Dermis microvascular lymphatic vessel endothelial cell (primary cell): Measurements from ENCODE around the gene CSRP2. TPM values are rescaled to one million over a fixed set of nuclear protein-coding genes. Genes with fewer than 3 reads are reported as not detected.

Experiments used
- DNase-seq, 2 donors: peaks; one replicate each; pipeline versions ENCODE4 v3.0.0 to v3.0.0-alpha.2; 2010; ENCODE audit warnings: low read depth in 2 of 2
- total RNA-seq: library from RNA; depleted of rRNA; stranded (reverse); fragments of >200 nt; gene quantifications from 2 replicates; pipeline ENCODE4 v1.2.1, GENCODE V29; 2014

Gene CSRP2
- total RNA-seq, 1 donor from 2014 or later, result 12.2 TPM

GRCh38 chr12:76863005-76863670 is 15.7 kb downstream of the CSRP2 start:
- DNase-seq, result no peak

DNA sequence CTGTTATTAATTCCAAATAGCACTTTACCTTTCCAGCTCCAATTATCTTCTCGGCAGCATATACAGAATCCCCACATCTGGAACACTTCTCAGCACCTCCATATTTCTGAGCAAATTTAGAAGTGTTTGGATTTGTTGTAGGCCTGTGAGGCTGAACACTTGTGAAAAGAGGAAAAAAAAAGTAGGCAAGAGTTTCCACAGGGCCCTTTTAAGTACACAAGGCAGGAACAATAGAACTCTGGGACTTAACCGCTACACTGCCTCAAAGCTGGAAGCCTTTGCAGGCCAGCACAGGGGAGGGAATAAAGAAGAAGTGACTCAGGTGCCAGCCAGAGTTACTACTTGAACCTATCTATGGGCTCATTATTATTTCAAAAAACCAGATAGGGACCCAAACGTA is 18.6 kb downstream of the CSRP2 start:
- DNase-seq, result no peak

- no peak for DNase-seq
Observed at GRCh38 chr12:76859611-76860010, 19.2 kb downstream of the CSRP2 start.

GRCh38 chr12:76856018-76856644 is 22.7 kb downstream of the CSRP2 start:
- DNase-seq, result no peak

DNA sequence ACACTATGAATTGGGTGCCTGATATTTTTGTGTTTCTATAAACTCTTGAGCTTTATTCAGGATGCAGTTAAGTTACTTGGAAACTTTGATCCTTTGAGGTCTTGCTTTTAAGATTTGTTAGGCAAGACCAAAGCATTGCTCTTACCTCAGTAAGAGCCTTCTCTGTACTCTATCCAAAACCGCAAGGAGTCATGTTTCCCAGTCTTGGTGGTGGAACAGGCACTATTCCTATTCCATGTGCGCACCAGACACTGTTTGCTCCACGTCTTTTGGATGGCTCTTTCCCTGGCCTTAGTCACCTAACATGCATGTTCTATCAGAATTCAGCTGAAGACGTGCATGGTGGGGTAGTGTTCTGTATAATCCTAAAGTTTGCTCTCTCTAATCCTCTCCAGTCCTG is 23.5 kb downstream of the CSRP2 start:
- no peak for DNase-seq

GRCh38 chr12:76852106-76852505 is 26.7 kb downstream of the CSRP2 start:
- DNase-seq, result no peak

DNA sequence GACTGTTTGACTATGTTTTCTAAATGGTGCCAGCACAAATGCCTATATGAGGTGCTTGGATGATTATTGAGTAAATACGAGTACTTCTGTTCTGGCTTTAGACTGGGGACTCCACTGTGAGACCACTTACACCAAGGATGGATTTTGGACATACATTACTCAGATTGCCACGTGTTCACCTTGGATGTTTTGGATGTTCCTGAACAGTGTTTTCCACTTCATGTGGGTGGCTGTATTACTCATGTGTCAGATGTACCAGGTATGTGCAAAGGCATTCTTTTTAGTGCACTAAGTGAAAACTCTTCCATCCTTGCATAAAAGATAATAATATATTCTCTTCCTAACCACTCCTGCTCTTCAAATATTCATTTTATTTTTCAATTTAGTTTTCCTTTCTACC is 30.7 kb downstream of the CSRP2 start:
- no peak for DNase-seq

DNA sequence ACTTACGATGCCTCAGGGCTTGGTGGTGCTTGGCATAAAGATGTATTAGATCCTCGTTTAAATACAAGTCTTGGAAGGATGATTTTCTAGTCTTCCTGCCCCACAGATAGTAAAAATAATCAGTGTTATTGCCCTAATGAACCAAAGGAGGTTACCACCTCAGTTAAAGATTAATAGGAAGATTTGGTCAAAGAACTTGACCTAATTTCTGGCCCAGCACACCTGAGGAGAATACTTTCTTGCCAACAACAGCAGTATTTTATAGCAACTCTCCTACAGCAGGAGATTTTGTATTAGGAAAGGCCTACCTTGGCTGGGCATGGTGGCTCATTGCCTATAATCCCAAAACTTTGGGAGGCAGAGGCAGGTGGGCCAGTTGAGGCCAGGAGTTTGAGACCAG is 31.6 kb downstream of the CSRP2 start:
- DNase-seq, result no peak

DNA sequence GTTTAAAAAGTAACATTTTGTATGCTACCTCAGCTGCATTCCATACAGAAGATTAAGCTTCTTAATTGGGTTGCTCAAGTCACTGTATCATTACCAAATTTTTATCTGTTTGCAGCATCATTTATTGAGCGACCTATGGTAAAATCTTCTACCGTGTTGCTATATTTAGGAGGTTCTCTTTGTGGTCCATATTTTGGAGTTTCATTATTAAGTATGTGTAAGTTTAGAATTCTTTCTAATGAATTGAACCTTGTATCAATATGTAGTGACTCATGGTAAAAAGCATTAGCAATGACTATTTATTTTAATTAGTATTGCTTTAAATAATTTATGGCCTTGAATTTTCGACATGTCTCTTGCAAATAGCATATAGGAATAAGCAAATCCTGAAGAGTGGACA is 42.2 kb downstream of the CSRP2 start:
- no peak for DNase-seq

- DNase-seq, result no peak
Observed at GRCh38 chr12:76830436-76830835, 48.4 kb downstream of the CSRP2 start.

DNA sequence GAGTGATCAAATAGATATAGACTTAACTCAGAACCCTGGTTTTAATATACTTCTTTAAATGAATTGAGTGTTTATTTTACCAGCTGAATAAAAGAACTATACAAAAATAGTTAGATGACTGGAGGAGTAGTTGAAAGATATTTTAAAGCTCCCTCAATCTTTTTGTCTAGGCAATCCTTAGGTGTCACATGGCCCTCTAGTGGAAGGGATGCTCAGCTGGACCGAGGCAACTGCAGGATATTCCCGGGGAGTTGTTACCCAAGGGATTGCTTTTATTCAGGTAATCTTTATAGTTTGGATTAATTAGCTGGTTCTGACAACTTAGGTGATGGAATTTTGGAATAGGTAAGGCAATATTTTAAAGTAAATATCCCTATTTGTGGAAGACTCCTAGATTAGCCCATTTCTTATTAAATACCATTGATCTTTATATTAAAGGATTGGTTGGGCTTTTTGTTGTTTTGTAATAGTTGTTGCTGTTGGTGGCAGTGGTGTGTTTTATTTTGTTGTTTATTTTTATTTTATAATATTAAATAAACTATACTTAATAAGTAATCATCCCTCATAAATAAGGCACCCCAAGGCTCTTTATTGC is 57.8 kb downstream of the CSRP2 start:
- DNase-seq, result peak; percentile 10 to 38

- no peak for DNase-seq
Observed at GRCh38 chr12:76813972-76814371, 64.8 kb downstream of the CSRP2 start.

DNA sequence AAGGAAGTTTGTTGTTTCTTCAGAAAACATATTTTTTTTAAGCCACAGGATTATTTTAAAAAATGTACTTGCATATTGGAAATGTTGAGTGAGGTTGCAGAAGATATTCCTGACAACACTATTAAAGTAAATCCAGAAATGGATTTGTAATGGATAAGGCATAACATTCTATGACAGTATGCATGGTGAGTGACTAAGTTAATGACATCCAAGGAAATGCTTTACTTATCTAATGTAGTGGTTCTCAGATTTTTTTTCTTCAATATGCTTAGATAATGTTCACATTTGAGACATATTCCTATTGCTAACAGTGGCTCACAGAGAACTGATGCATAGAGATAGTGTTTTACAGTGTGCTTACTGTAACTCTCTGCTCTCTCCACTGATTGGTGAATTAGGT is 65.6 kb downstream of the CSRP2 start:
- no peak for DNase-seq

DNA sequence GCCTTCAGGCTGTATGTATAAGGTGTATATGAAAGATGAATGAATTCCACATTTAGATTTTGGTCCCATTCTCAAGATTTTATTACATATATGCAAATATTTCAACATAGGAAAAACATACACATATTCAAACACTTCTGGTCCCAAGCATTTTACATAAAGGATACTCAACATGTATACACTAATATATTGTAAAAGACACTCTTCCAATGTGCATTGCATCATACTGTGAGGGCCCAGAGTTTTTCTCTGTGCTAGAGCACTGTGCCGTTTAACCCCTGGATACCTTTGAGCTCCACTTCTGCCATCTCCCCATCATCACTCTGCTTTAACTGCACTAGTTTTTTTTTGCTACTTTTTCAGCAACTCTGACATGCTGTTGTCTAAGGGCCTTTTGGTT is 66.8 kb downstream of the CSRP2 start:
- DNase-seq, result no peak

DNA sequence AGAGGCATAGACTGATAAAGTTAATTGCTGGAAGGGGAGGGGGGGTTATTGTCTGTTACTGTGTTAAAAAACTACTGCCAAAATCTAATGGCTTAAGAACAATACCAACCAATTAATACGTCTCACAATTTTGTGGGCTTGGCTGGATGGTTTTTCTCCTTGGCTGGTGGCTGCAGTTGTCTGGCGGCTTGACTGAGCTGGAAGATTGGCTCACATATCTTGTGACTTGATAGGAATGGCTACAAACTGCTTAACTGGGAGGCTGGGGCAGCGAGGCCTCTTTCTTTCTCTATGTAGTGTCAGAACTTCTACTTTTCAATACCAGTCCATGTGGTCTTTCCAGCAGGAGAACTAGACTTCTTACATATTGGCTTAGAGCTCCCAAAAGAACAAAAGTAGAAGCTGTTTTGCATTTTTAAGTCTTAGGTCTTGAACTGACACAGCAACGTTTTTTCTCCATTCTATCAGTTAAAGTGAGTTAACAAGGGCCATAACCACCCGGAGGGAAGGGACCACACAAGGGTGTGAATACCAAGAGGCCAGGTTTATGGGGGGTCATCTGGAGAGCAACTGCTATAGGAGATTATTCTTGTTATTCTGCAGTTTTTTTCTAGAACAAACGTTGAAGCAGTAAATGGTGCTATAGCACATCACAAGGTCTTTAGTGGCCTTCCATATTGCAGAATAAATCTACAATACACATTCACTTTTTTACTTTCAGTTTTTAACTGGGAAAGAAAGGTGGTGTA is 68.0 kb downstream of the CSRP2 start:
- DNase-seq, result no peak

Other genes with a start within 250 kb of the CSRP2 start
- gene ZDHHC17, start 114.9 kb downstream of the CSRP2 start, total RNA-seq, result 83.6 and 124 TPM in 2 replicates
- gene E2F7, start 186.6 kb upstream of the CSRP2 start, total RNA-seq, result 4.9 and 7.6 TPM in 2 replicates